NCI-H82 (cell line): ENCODE measurements around the gene SYT17.
A peak's percentile ranks its signal among the peaks of the same experiment; 100 is the strongest.

Experiments
- DNase-seq: peaks from one replicate; lab custom pipeline; 2025; lab: John Stamatoyannopoulos, UW

The SYT17 gene

GRCh38 chr16:19299565-19299964, 131.5 kb downstream of the SYT17 start:
- DNase-seq, result no peak

GRCh38 chr16:19301931-19302330, 133.9 kb downstream of the SYT17 start:
- DNase-seq, result no peak

- DNase-seq, result no peak
These were observed 136.7 kb downstream of the SYT17 start for GRCh38 chr16:19304750-19305149.

- DNase-seq, result no peak
These were observed 137.4 kb downstream of the SYT17 start for GRCh38 chr16:19305443-19305842.

GRCh38 chr16:19307587-19308241, 139.7 kb downstream of the SYT17 start:
- DNase-seq, result no peak

GRCh38 chr16:19308392-19308791, 140.4 kb downstream of the SYT17 start:
- no peak for DNase-seq

GRCh38 chr16:19309178-19309577, 141.1 kb downstream of the SYT17 start:
- no peak for DNase-seq

GRCh38 chr16:19314718-19315425, 146.8 kb downstream of the SYT17 start:
- no peak for DNase-seq

GRCh38 chr16:19315889-19316433, 147.9 kb downstream of the SYT17 start:
- no peak for DNase-seq

GRCh38 chr16:19316846-19317245, 148.8 kb downstream of the SYT17 start:
- DNase-seq, result peak; percentile 35
